ENCODE results near the gene PARM1.

Gene PARM1

GRCh38 chr4:74970577-74970976, 37.7 kb downstream of the PARM1 start:
- in situ Hi-C loops (cut with MboI; ENCODE audit: low pct_unique_long_range_greater_than_20kb, low sequenced_read_pairs, unreplicated experiment), result no loop called here
- no peak for TF ChIP-seq CTCF (IDR thresholded peaks at IDR 0.05; ENCODE audit: extremely low read depth, insufficient read depth, missing control alignments)
- DNase-seq (ENCODE audit: low spot score), result no peak

GRCh38 chr4:74971862-74972261, 38.9 kb downstream of the PARM1 start:
- in situ Hi-C loops (cut with MboI; ENCODE audit: low pct_unique_long_range_greater_than_20kb, low sequenced_read_pairs, unreplicated experiment), result no loop called here
- no peak for DNase-seq (ENCODE audit: low spot score)
- no peak for TF ChIP-seq CTCF (IDR thresholded peaks at IDR 0.05; ENCODE audit: extremely low read depth, insufficient read depth, missing control alignments)

- in situ Hi-C loops (cut with MboI; ENCODE audit: low pct_unique_long_range_greater_than_20kb, low sequenced_read_pairs, unreplicated experiment), result no loop called here
- DNase-seq (ENCODE audit: low spot score), result no peak
- TF ChIP-seq CTCF (IDR thresholded peaks at IDR 0.05; ENCODE audit: extremely low read depth, insufficient read depth, missing control alignments), result no peak
Observed at GRCh38 chr4:74975082-74975481, 42.2 kb downstream of the PARM1 start.

GRCh38 chr4:74975848-74976824, 43.2 kb downstream of the PARM1 start:
- no peak for TF ChIP-seq CTCF (IDR thresholded peaks at IDR 0.05; ENCODE audit: extremely low read depth, insufficient read depth, missing control alignments)
- in situ Hi-C loops (cut with MboI; ENCODE audit: low pct_unique_long_range_greater_than_20kb, low sequenced_read_pairs, unreplicated experiment), result no loop called here
- no peak for DNase-seq (ENCODE audit: low spot score)

- no peak for TF ChIP-seq CTCF (IDR thresholded peaks at IDR 0.05; ENCODE audit: extremely low read depth, insufficient read depth, missing control alignments)
- in situ Hi-C loops (cut with MboI; ENCODE audit: low pct_unique_long_range_greater_than_20kb, low sequenced_read_pairs, unreplicated experiment), result no loop called here
- no peak for DNase-seq (ENCODE audit: low spot score)
Observed at GRCh38 chr4:74982546-74983252, 49.8 kb downstream of the PARM1 start.

- no peak for TF ChIP-seq CTCF (IDR thresholded peaks at IDR 0.05; ENCODE audit: extremely low read depth, insufficient read depth, missing control alignments)
- no peak for DNase-seq (ENCODE audit: low spot score)
- in situ Hi-C loops (cut with MboI; ENCODE audit: low pct_unique_long_range_greater_than_20kb, low sequenced_read_pairs, unreplicated experiment), result no loop called here
Observed at GRCh38 chr4:74983253-74983635, 50.3 kb downstream of the PARM1 start.
